B cell (primary cell): ENCODE results near the gene ATP1B2. TPM values are rescaled to one million over a fixed set of nuclear protein-coding genes. Genes with fewer than 3 reads are reported as not detected.

ENCODE experiments used
- ATAC-seq: fragments of 200-7000 bp; cut with Tn5 transposase; one replicate; pipeline ENCODE4 v1.10.0; 2021; ENCODE audit warnings: low read depth, mild to moderate bottlenecking, moderate number of reproducible peaks, moderate library complexity
- CTCF ChIA-PET: fragments of 350-600 bp; sonication (Branson Sonifier 250); formaldehyde crosslinking; loops from one replicate; lab custom pipeline; 2021; ENCODE audit warnings: antibody characterized with exemption, inconsistent platforms; lab: Charles Lee
- POLR2A ChIA-PET: fragments of 350-600 bp; sonication (Branson Sonifier 250); formaldehyde crosslinking; loops from one replicate; lab custom pipeline; 2021; ENCODE audit warnings: antibody characterized with exemption; lab: Charles Lee
- DNase-seq: peaks from one replicate; pipeline ENCODE4 v3.0.0; 2013
- H2AFZ ChIP-seq: 2 replicates; pipeline ENCODE4 v1.6.1; 2012; ENCODE audit warnings: mild to moderate bottlenecking, low read depth, low read length; ENCODE audit not compliant: insufficient read depth, poor library complexity, severe bottlenecking
- H3K27ac ChIP-seq, 2 donors: 1 replicate in 1 of 2; 2 replicates in 1 of 2; pipeline ENCODE4 v1.5.1; 2012 to 2013; ENCODE audit warnings: low read length in 2 of 2, mild to moderate bottlenecking in 2 of 2, moderate library complexity in 1 of 2
- H3K27me3 ChIP-seq, 4 experiments: fragments of 200-600 bp in 1 of 4; sonication (generic) in 1 of 4; replicated peaks in 1 of 4; 1 replicate in 2 of 4; 2 replicates in 2 of 4; pipeline versions ENCODE4 v1.6.1 to v1.7.0; 2013 to 2016; ENCODE audit warnings: low read length in 3 of 4, mild to moderate bottlenecking in 2 of 4, mixed read lengths in 1 of 4, moderate library complexity in 1 of 4; ENCODE audit not compliant: insufficient read depth in 4 of 4, control insufficient read depth in 3 of 4; ENCODE audit errors: control extremely low read depth in 1 of 4
- H3K36me3 ChIP-seq, 2 experiments: replicated peaks in 1 of 2; 1 replicate in 1 of 2; 2 replicates in 1 of 2; pipeline versions ENCODE4 v1.6.1 to v1.7.1; 2013; ENCODE audit warnings: low read length in 1 of 2; ENCODE audit not compliant: insufficient read depth in 2 of 2, control insufficient read depth in 1 of 2; ENCODE audit errors: control extremely low read depth in 1 of 2, extremely low read depth in 1 of 2
- H3K4me1 ChIP-seq, 2 donors: fragments of 200-600 bp in 1 of 2; sonication (generic) in 1 of 2; 1 replicate in 1 of 2; 2 replicates in 1 of 2; pipeline versions ENCODE4 v1.5.1 to v1.6.1; 2013 to 2017; ENCODE audit warnings: low read length in 2 of 2; ENCODE audit not compliant: control insufficient read depth in 2 of 2, insufficient read depth in 2 of 2
- H3K4me2 ChIP-seq: replicated peaks from 2 replicates; pipeline ENCODE3; 2012; ENCODE audit warnings: mild to moderate bottlenecking, low read depth, low read length; ENCODE audit not compliant: poor library complexity, severe bottlenecking
- H3K4me3 ChIP-seq, 5 experiments: fragments of 200-600 bp in 1 of 5; sonication (generic) in 1 of 5; 1 replicate in 3 of 5; 2 replicates in 2 of 5; pipeline versions ENCODE4 v1.5.1 to v1.7.0; 2011 to 2016; ENCODE audit warnings: low read length in 4 of 5, mild to moderate bottlenecking in 4 of 5, low read depth in 2 of 5, control low read depth in 1 of 5, moderate library complexity in 1 of 5; ENCODE audit not compliant: insufficient read depth in 1 of 5; ENCODE audit errors: control extremely low read depth in 1 of 5, extremely low read depth in 1 of 5
- H3K79me2 ChIP-seq: fragments of 200-600 bp; sonication (generic); one replicate; pipeline ENCODE4 v1.6.0; 2016; ENCODE audit warnings: low read length; ENCODE audit not compliant: control insufficient read depth, insufficient read depth
- H3K9ac ChIP-seq: fragments of 200-600 bp; sonication (generic); 2 replicates; pipeline ENCODE4 v1.6.1; 2017; ENCODE audit warnings: mild to moderate bottlenecking, low read length, moderate library complexity
- H3K9me3 ChIP-seq, 3 donors: one replicate each; pipeline versions ENCODE4 v1.6.1 to v1.7.1; 2013; ENCODE audit warnings: low read length in 2 of 3; ENCODE audit not compliant: control insufficient read depth in 2 of 3, insufficient read depth in 1 of 3; ENCODE audit errors: control extremely low read depth in 1 of 3
- H4K20me1 ChIP-seq: 2 replicates; pipeline ENCODE4 v1.6.0; 2012; ENCODE audit warnings: mild to moderate bottlenecking, low read length; ENCODE audit not compliant: insufficient read depth, control insufficient read depth, poor library complexity, severe bottlenecking
- H3K27ac Mint-ChIP-seq: one replicate; pipeline ENCODE4 v1.8.0; 2021; ENCODE audit warnings: mixed read lengths
- H3K27me3 Mint-ChIP-seq: one replicate; pipeline ENCODE4 v1.8.0; 2021; ENCODE audit warnings: mixed read lengths
- H3K4me1 Mint-ChIP-seq: one replicate; pipeline ENCODE4 v1.8.0; 2021; ENCODE audit warnings: mixed read lengths
- H3K4me3 Mint-ChIP-seq: one replicate; pipeline ENCODE4 v1.8.0; 2021; ENCODE audit warnings: mixed read lengths
- H3K9me3 Mint-ChIP-seq: one replicate; pipeline ENCODE4 v1.8.0; 2022; ENCODE audit warnings: mixed read lengths; ENCODE audit not compliant: insufficient read depth
- CTCF ChIP-seq: fragments of 200-600 bp; IDR thresholded peaks from one replicate; pipeline ENCODE4 v1.8.0; 2022; ENCODE audit warnings: antibody characterized with exemption, mild to moderate bottlenecking
- EZH2 ChIP-seq: IDR thresholded peaks from 2 replicates; pipeline ENCODE4 v1.6.1; 2012; ENCODE audit warnings: borderline replicate concordance, low read depth, mild to moderate bottlenecking, moderate library complexity, low read length; ENCODE audit not compliant: insufficient read depth, poor library complexity, severe bottlenecking
- WGBS: methylation state at CpG from one replicate; pipeline ENCODE4 v1.1.5; 2013; ENCODE audit warnings: missing lambda C conversion rate; ENCODE audit not compliant: insufficient coverage; 5-methylcytosine and 5-hydroxymethylcytosine counted together
- intact Hi-C: fragments of 100-400 bp; cut with micrococcal nuclease; formaldehyde crosslinking; loops from one replicate; pipeline ENCODE4 v1.10.0; 2022
- polyA plus RNA-seq: library from polyadenylated mRNA; depleted of rRNA; stranded (reverse); fragments of >200 nt; gene quantifications from 2 replicates; pipeline ENCODE4 v1.2.3, GENCODE V29; 2012
- total RNA-seq, 2 donors: library from RNA; stranded (reverse); fragments of 120-200 nt in 1 of 2; gene quantifications; 1 replicate in 1 of 2; 2 replicates in 1 of 2; pipeline versions ENCODE4 v1.2.3 to v1.2.4, GENCODE V29; 2013 to 2022

Gene ATP1B2
- total and polyA plus RNA-seq, 2 donors (not counting 1 experiment from before 2014, with no cell fraction given), result 0.39 TPM; not detected in 1

GRCh38 chr17:7687908-7688807, 37.4 kb downstream of the ATP1B2 start, which contains the start of gene WRAP53:
Gene WRAP53 (plus strand): TSS chr17:7688477. CDS start chr17:7688649, 172 bp downstream.
- peaks cover 34% of the 10 kb centered on the region for H3K4me1 Mint-ChIP-seq
- peaks cover 48% of the 10 kb centered on the region for H3K79me2 ChIP-seq
- no peaks in the 10 kb centered on the region for H3K9me3 Mint-ChIP-seq
- under 1% methylated on average over 49 of the region's 51 CpGs for WGBS
- no peaks in the 10 kb centered on the region for H3K9me3 ChIP-seq
- peak within 1 kb of the TSS; percentile 68 to 100 (median 100) for H3K4me3 ChIP-seq
- peak within 1 kb of the TSS; percentile 100 for H3K27ac Mint-ChIP-seq
- H3K4me3 Mint-ChIP-seq, result peak within 1 kb of the TSS; percentile 98
- peak; percentile 96 for DNase-seq
- ChIA-PET CTCF (interaction anchor here (0.6 to 5.2 kb wide), 37 partner anchors 10 to 642 kb away, joined by 3 to 35 read pairs (median 4); partner anchors contain the start of genes ACAP1, ATP1B2, CD68 and CTC1), POLR2A (interaction anchor here (0.6 to 3.6 kb wide), 19 partner anchors 11 to 676 kb away, joined by 3 to 35 read pairs (median 5); partner anchors contain the start of genes ATP1B2, CD68, FXR2 and KDM6B)
- H3K4me1 ChIP-seq, result peaks cover 22 to 32% of the 10 kb centered on the region in 2 donors
- no peaks in the 10 kb centered on the region for H4K20me1 ChIP-seq
- H2AFZ ChIP-seq, result peak within 1 kb of the TSS; percentile 88
- H3K27ac ChIP-seq, result peak within 1 kb of the TSS; percentile 94 to 99
- peaks cover 0 to 6% of the 10 kb centered on the region in 2 experiments for H3K36me3 ChIP-seq
- H3K9ac ChIP-seq, result peak within 1 kb of the TSS; percentile 97
- intact Hi-C loops, result loop anchor here (1.0 to 5.0 kb wide), 16 partner anchors 37 to 1036 kb away; partner anchors contain the start of genes ATP1B2, C17orf100, CNTROB and CTC1
- peak; percentile 100 for TF ChIP-seq CTCF
- TF ChIP-seq EZH2, result no peak
- H3K27me3 Mint-ChIP-seq, result no peaks in the 10 kb centered on the region
- ATAC-seq, result peak; percentile 76
- peak within 1 kb of the TSS; percentile 84 for H3K4me2 ChIP-seq
- H3K27me3 ChIP-seq, result no peaks in the 10 kb centered on the region
